ENCODE results near the gene KCP.

The KCP gene

GRCh38 chr7:128836729-128837348 lies 73.7 kb downstream of the KCP start:
- no peak for DNase-seq

- DNase-seq: no peak
These were observed 74.5 kb downstream of the KCP start for GRCh38 chr7:128835790-128836641.

- no peak for DNase-seq
These were observed 75.2 kb downstream of the KCP start for GRCh38 chr7:128835231-128835751.

- DNase-seq: no peak
These were observed 76.6 kb downstream of the KCP start for GRCh38 chr7:128833946-128834325.

- no peak for DNase-seq
These were observed 77.2 kb downstream of the KCP start for GRCh38 chr7:128833148-128833945.

GRCh38 chr7:128832880-128833147 lies 77.7 kb downstream of the KCP start:
- DNase-seq: no peak

GRCh38 chr7:128831994-128832879 lies 78.3 kb downstream of the KCP start:
- no peak for DNase-seq

- no peak for DNase-seq
These were observed 79.1 kb downstream of the KCP start for GRCh38 chr7:128831178-128831993.

- no peak for DNase-seq
These were observed 80.0 kb downstream of the KCP start, which contains the start of gene FLNC for GRCh38 chr7:128830231-128831177. FLNC (plus strand) TSS chr7:128830406; CDS start chr7:128830638, 232 bp downstream.

- no peak for DNase-seq
These were observed 80.9 kb downstream of the KCP start for GRCh38 chr7:128829391-128830166.

- DNase-seq: no peak
These were observed 82.4 kb downstream of the KCP start for GRCh38 chr7:128827971-128828711.

GRCh38 chr7:128827248-128827958 lies 83.1 kb downstream of the KCP start:
- DNase-seq: no peak

- DNase-seq: no peak
These were observed 83.6 kb downstream of the KCP start for GRCh38 chr7:128826916-128827247.
